ENCODE results near the gene ZC3H12D.

GRCh38 chr6:149508485-149508884 lies 23.7 kb upstream of the ZC3H12D start:
- no peak for TF ChIP-seq CTCF (conservative IDR thresholded peaks at IDR 0.05; ENCODE audit: low read depth in 2 of 2)
- no peak for TF ChIP-seq EZH2 (IDR thresholded peaks at IDR 0.05; ENCODE audit: low read depth, unreplicated experiment)
- TF ChIP-seq REST (IDR thresholded peaks at IDR 0.05; ENCODE audit: unreplicated experiment): no peak
- TF ChIP-seq EZH2phosphoT487 (IDR thresholded peaks at IDR 0.05; ENCODE audit: unreplicated experiment): no peak
- no peak for TF ChIP-seq POLR2AphosphoS5 (IDR thresholded peaks at IDR 0.05; ENCODE audit: low read depth)
- TF ChIP-seq CREB1 (CRISPR knock-in tag; IDR thresholded peaks at IDR 0.05; ENCODE audit: low read depth): no peak
- no peak for TF ChIP-seq STAT1 (IDR thresholded peaks at IDR 0.05; ENCODE audit: unreplicated experiment)
- TF ChIP-seq JUNB (IDR thresholded peaks at IDR 0.05; ENCODE audit: unreplicated experiment): no peak
